H9 (cell line): Measurements from ENCODE around the gene OR52I2. TPM values are rescaled to one million over a fixed set of nuclear protein-coding genes. Genes with fewer than 3 reads are reported as not detected.

Experiments
- DNase-seq: peaks from one replicate; pipeline ENCODE4 v3.0.0-alpha.2; 2017
- H2AFZ ChIP-seq: one replicate; pipeline ENCODE4 v1.6.1; 2013; ENCODE audit warnings: mild to moderate bottlenecking, low read length, control low read depth, moderate library complexity
- H2AK5ac ChIP-seq: 2 replicates; pipeline ENCODE4 v1.6.1; 2013; ENCODE audit warnings: low read length, control low read depth, mixed read lengths; ENCODE audit not compliant: insufficient read length
- H2BK120ac ChIP-seq: one replicate; pipeline ENCODE4 v1.6.1; 2013; ENCODE audit warnings: low read depth, mild to moderate bottlenecking, low read length, control low read depth, inconsistent platforms; ENCODE audit not compliant: poor library complexity, severe bottlenecking
- H2BK12ac ChIP-seq: 2 replicates; pipeline ENCODE4 v1.6.1; 2013; ENCODE audit warnings: low read length, control low read depth, mixed read lengths, low read depth; ENCODE audit not compliant: insufficient read length
- H2BK15ac ChIP-seq: 2 replicates; pipeline ENCODE4 v1.6.1; 2013; ENCODE audit warnings: low read depth, low read length, control low read depth
- H2BK20ac ChIP-seq: one replicate; pipeline ENCODE4 v1.6.1; 2013; ENCODE audit warnings: low read depth, mild to moderate bottlenecking, low read length, control low read depth, inconsistent platforms; ENCODE audit not compliant: poor library complexity, severe bottlenecking
- H2BK5ac ChIP-seq: 2 replicates; pipeline ENCODE4 v1.6.1; 2013; ENCODE audit warnings: low read length, control low read depth, mixed read lengths; ENCODE audit not compliant: insufficient read length
- H3K14ac ChIP-seq: 2 replicates; pipeline ENCODE4 v1.6.1; 2013; ENCODE audit warnings: low read length, control low read depth; ENCODE audit not compliant: insufficient read depth
- H3K18ac ChIP-seq: 2 replicates; pipeline ENCODE4 v1.6.1; 2013; ENCODE audit warnings: low read depth, mild to moderate bottlenecking, mixed read lengths, low read length, control low read depth; ENCODE audit not compliant: insufficient read length
- H3K23ac ChIP-seq: 2 replicates; pipeline ENCODE4 v1.6.1; 2013; ENCODE audit warnings: low read length, control low read depth, mixed read lengths, low read depth; ENCODE audit not compliant: insufficient read length
- H3K23me2 ChIP-seq: 2 replicates; pipeline ENCODE4 v1.6.1; 2013; ENCODE audit warnings: low read depth, mild to moderate bottlenecking, mixed read lengths, low read length, control low read depth; ENCODE audit not compliant: insufficient read length, poor library complexity, severe bottlenecking
- H3K27ac ChIP-seq: 2 replicates; pipeline ENCODE4 v1.5.1; 2013; ENCODE audit warnings: low read length, control low read depth, mixed read lengths, low read depth; ENCODE audit not compliant: insufficient read length
- H3K27me3 ChIP-seq: 2 replicates; pipeline ENCODE4 v1.6.1; 2013; ENCODE audit warnings: low read length, control low read depth, inconsistent platforms; ENCODE audit not compliant: insufficient read depth
- H3K4ac ChIP-seq: 2 replicates; pipeline ENCODE4 v1.6.1; 2013; ENCODE audit warnings: low read depth, mild to moderate bottlenecking, control low read depth, inconsistent platforms, low read length, moderate library complexity
- H3K4me1 ChIP-seq: 2 replicates; pipeline ENCODE4 v1.6.1; 2013; ENCODE audit warnings: low read length, control low read depth, inconsistent platforms; ENCODE audit not compliant: insufficient read depth
- H3K4me2 ChIP-seq: 2 replicates; pipeline ENCODE4 v1.6.1; 2013; ENCODE audit warnings: low read length, control low read depth, mixed read lengths; ENCODE audit not compliant: insufficient read length, insufficient read depth
- H3K56ac ChIP-seq: 2 replicates; pipeline ENCODE4 v1.6.1; 2013; ENCODE audit warnings: low read depth, mild to moderate bottlenecking, mixed read lengths, low read length, control low read depth; ENCODE audit not compliant: insufficient read length
- H3K79me1 ChIP-seq: 2 replicates; pipeline ENCODE4 v1.6.1; 2013; ENCODE audit warnings: low read depth, mild to moderate bottlenecking, moderate library complexity, low read length, control low read depth, inconsistent platforms; ENCODE audit not compliant: insufficient read depth, poor library complexity, severe bottlenecking
- H3K79me2 ChIP-seq: 2 replicates; pipeline ENCODE4 v1.6.1; 2013; ENCODE audit warnings: low read length, control low read depth, inconsistent platforms; ENCODE audit not compliant: insufficient read depth
- H3K9ac ChIP-seq: 2 replicates; pipeline ENCODE4 v1.6.1; 2013; ENCODE audit warnings: low read length, control low read depth, mixed read lengths; ENCODE audit not compliant: insufficient read length; ENCODE audit errors: extremely low read depth
- H3K9me3 ChIP-seq: one replicate; pipeline ENCODE4 v1.6.1; 2013; ENCODE audit warnings: low read depth, low read length, inconsistent platforms; ENCODE audit not compliant: control insufficient read depth
- H3T11ph ChIP-seq: one replicate; pipeline ENCODE4 v1.6.1; 2013; ENCODE audit warnings: mild to moderate bottlenecking, low read length, control low read depth, inconsistent platforms
- H4K20me1 ChIP-seq: one replicate; pipeline ENCODE4 v1.6.1; 2013; ENCODE audit not compliant: control insufficient read depth, insufficient read length, insufficient read depth
- H4K5ac ChIP-seq: 2 replicates; pipeline ENCODE4 v1.6.1; 2013; ENCODE audit warnings: low read depth, mild to moderate bottlenecking, mixed read lengths, low read length, control low read depth; ENCODE audit not compliant: insufficient read length
- H4K8ac ChIP-seq: replicated peaks from 2 replicates; pipeline ENCODE4 v1.6.1; 2013; ENCODE audit warnings: low read length, control low read depth, mixed read lengths, low read depth; ENCODE audit not compliant: insufficient read length
- H4K91ac ChIP-seq: 2 replicates; pipeline ENCODE4 v1.6.1; 2013; ENCODE audit warnings: low read depth, mild to moderate bottlenecking, moderate library complexity, mixed read lengths, low read length, control low read depth; ENCODE audit not compliant: insufficient read length
- H3K27ac Mint-ChIP-seq, 3 experiments: 2 replicates in 2 of 3; 3 replicates in 1 of 3; pipeline ENCODE4 v1.8.0; 2020 to 2021; ENCODE audit warnings: mixed read lengths in 3 of 3, mild to moderate bottlenecking in 1 of 3, moderate library complexity in 1 of 3
- H3K27me3 Mint-ChIP-seq: 2 replicates; pipeline ENCODE4 v1.8.0; 2021; ENCODE audit warnings: low read depth, mild to moderate bottlenecking, moderate library complexity, mixed read lengths
- H3K36me3 Mint-ChIP-seq, 3 experiments: 2 replicates in 2 of 3; 3 replicates in 1 of 3; pipeline ENCODE4 v1.8.0; 2020 to 2021; ENCODE audit warnings: low read depth in 3 of 3, mixed read lengths in 3 of 3; ENCODE audit not compliant: insufficient read depth in 1 of 3
- H3K4me1 Mint-ChIP-seq, 2 experiments: 2 replicates each; pipeline ENCODE4 v1.8.0; 2020; ENCODE audit warnings: mixed read lengths in 2 of 2
- H3K4me3 Mint-ChIP-seq, 2 experiments: 2 replicates in 1 of 2; 3 replicates in 1 of 2; pipeline ENCODE4 v1.8.0; 2020 to 2021; ENCODE audit warnings: mild to moderate bottlenecking in 2 of 2, mixed read lengths in 2 of 2, moderate library complexity in 1 of 2
- H3K9me3 Mint-ChIP-seq, 2 experiments: 2 replicates in 1 of 2; 3 replicates in 1 of 2; pipeline ENCODE4 v1.8.0; 2020; ENCODE audit warnings: mild to moderate bottlenecking in 2 of 2, mixed read lengths in 2 of 2, moderate library complexity in 1 of 2
- CTCF ChIP-seq: fragments of 200-600 bp; sonication (generic); conservative IDR thresholded peaks from 3 replicates; pipeline ENCODE4 v1.8.0; 2021; ENCODE audit warnings: antibody characterized with exemption, mild to moderate bottlenecking
- total RNA-seq: library from RNA; stranded (reverse); gene quantifications from 2 replicates; pipeline ENCODE4 v1.2.1, GENCODE V29; 2021

Gene OR52I2
- total RNA-seq, 1 experiment from 2014 or later: not detected

- H3K4me1 Mint-ChIP-seq: no peaks in the 10 kb centered on the region
- Histone ChIP-seq H3K9ac (no peak overlapping the region), H3K4ac (no peak overlapping the region), H3K27me3 (no peaks in the 10 kb centered on the region), H3K79me2 (no peaks in the 10 kb centered on the region), H4K91ac (no peak overlapping the region), H4K8ac (no peak overlapping the region), H3K14ac (no peak overlapping the region), H3K9me3 (no peaks in the 10 kb centered on the region), H3K4me1 (no peaks in the 10 kb centered on the region), H3K27ac (no peak overlapping the region), H3K4me2 (no peak overlapping the region), H2BK20ac (no peak overlapping the region), H3K79me1 (no peaks in the 10 kb centered on the region), H4K20me1 (no peaks in the 10 kb centered on the region), H2AK5ac (no peak overlapping the region), H3T11ph (no peak overlapping the region), H4K5ac (no peak overlapping the region), H2BK15ac (no peak overlapping the region), H3K23ac (no peak overlapping the region), H2BK120ac (no peak overlapping the region), H3K18ac (no peak overlapping the region), H2BK5ac (no peak overlapping the region), H2BK12ac (no peak overlapping the region), H3K23me2 (no peaks in the 10 kb centered on the region), H2AFZ (no peak overlapping the region), H3K56ac (no peak overlapping the region)
- TF ChIP-seq CTCF: no peak
- H3K36me3 Mint-ChIP-seq: no peaks in the 10 kb centered on the region
- no peak for DNase-seq
- H3K4me3 Mint-ChIP-seq: no peak overlapping the region
- H3K27ac Mint-ChIP-seq: no peak overlapping the region
- H3K9me3 Mint-ChIP-seq: no peaks in the 10 kb centered on the region
- H3K27me3 Mint-ChIP-seq: peaks cover 16% of the 10 kb centered on the region
Measured at GRCh38 chr11:4543561-4543960, 38.0 kb upstream of the OR52I2 start.
